HepG2 (cell line): Measurements from ENCODE around the gene CASKIN2. TPM values are rescaled to one million over a fixed set of nuclear protein-coding genes. Genes with fewer than 3 reads are reported as not detected.

Experiments used
- ATAC-seq: fragments of 200-7000 bp; cut with Tn5 transposase; 3 replicates; pipeline ENCODE4 v1.9.1; 2020; ENCODE audit warnings: mild to moderate bottlenecking, moderate library complexity
- BruUV-seq: library from RNA; stranded (reverse); fragments of 400-500 nt; replicated peaks from 2 replicates; lab custom pipeline; 2021; lab: Mats Ljungman, UMichigan
- CTCF ChIA-PET: fragments of 300-600 bp; formaldehyde crosslinking; extraction: SDS; loops from one replicate; lab custom pipeline; 2021; ENCODE audit warnings: low total read pairs, inconsistent platforms, low intra/inter-chr PET ratio; lab: Yijun Ruan, JAX
- POLR2A ChIA-PET: fragments of 350-600 bp; sonication (Branson Sonifier 250); formaldehyde crosslinking; loops from one replicate; lab custom pipeline; 2020; ENCODE audit warnings: antibody characterized with exemption, inconsistent platforms; lab: Yijun Ruan, JAX
- DNase-seq: peaks from one replicate; pipeline ENCODE4 v3.0.0-alpha.2; 2015; ENCODE audit warnings: low spot score
- FAIRE-seq: peaks from 3 replicates; lab custom pipeline; 2011; peaks lifted over from hg19 to GRCh38; lab: Jason Lieb, UNC
- H2AFZ ChIP-seq: one replicate; pipeline ENCODE4 v1.6.1; 2011; ENCODE audit warnings: low read length, inconsistent platforms
- H3K27ac ChIP-seq: fragments of 300-600 bp; 3 replicates; pipeline ENCODE4 v1.8.0; 2011; ENCODE audit warnings: mixed run types, mild to moderate bottlenecking, mixed read lengths, low read length, inconsistent platforms; ENCODE audit not compliant: insufficient read depth; ENCODE audit errors: extremely low read length
- H3K27me3 ChIP-seq, 2 experiments: fragments of 200-600 bp in 1 of 2; 2 replicates in 1 of 2; 3 replicates in 1 of 2; pipeline versions ENCODE4 v1.6.0 to v1.8.0; 2011; ENCODE audit warnings: low read length in 2 of 2, mild to moderate bottlenecking in 2 of 2, moderate library complexity in 2 of 2, inconsistent platforms in 1 of 2; ENCODE audit not compliant: insufficient read depth in 2 of 2, control insufficient read depth in 1 of 2
- H3K36me3 ChIP-seq, 2 experiments: fragments of 200-600 bp in 1 of 2; replicated peaks in 1 of 2; 2 replicates in 1 of 2; 3 replicates in 1 of 2; pipeline versions ENCODE4 v1.5.1 to v1.8.0; 2011; ENCODE audit warnings: low read length in 2 of 2, inconsistent platforms in 1 of 2; ENCODE audit not compliant: insufficient read depth in 2 of 2, control insufficient read depth in 1 of 2
- H3K4me1 ChIP-seq: 2 replicates; pipeline ENCODE4 v1.5.1; 2012; ENCODE audit warnings: low read length, inconsistent platforms; ENCODE audit not compliant: insufficient read depth
- H3K4me2 ChIP-seq: 2 replicates; pipeline ENCODE4 v1.6.0; 2011; ENCODE audit warnings: low read depth, low read length, inconsistent platforms
- H3K4me3 ChIP-seq, 3 experiments: fragments of 200-600 bp in 1 of 3; sonication (generic), shearing (Covaris generic) in 1 of 3; replicated peaks in 1 of 3; 2 replicates each; pipeline ENCODE4 v1.5.1; 2011 to 2016; ENCODE audit warnings: low read length in 3 of 3, inconsistent platforms in 2 of 3, low read depth in 2 of 3, mild to moderate bottlenecking in 2 of 3, control low read depth in 1 of 3, mixed read lengths in 1 of 3; ENCODE audit not compliant: insufficient read depth in 1 of 3
- H3K79me2 ChIP-seq: one replicate; pipeline ENCODE4 v1.6.1; 2011; ENCODE audit warnings: low read length, inconsistent platforms; ENCODE audit not compliant: insufficient read depth
- H3K9ac ChIP-seq: 2 replicates; pipeline ENCODE4 v1.6.0; 2011; ENCODE audit warnings: mild to moderate bottlenecking, low read depth, low read length, inconsistent platforms; ENCODE audit not compliant: insufficient read depth
- H3K9me3 ChIP-seq: 2 replicates; pipeline ENCODE4 v1.5.1; 2012; ENCODE audit warnings: mild to moderate bottlenecking, low read length
- H4K20me1 ChIP-seq: 2 replicates; pipeline ENCODE4 v1.6.0; 2011; ENCODE audit warnings: inconsistent platforms, mild to moderate bottlenecking, low read length, moderate library complexity; ENCODE audit not compliant: insufficient read depth
- HOXA3 ChIP-seq: sonication (generic); formaldehyde crosslinking; IDR thresholded peaks from 2 replicates; pipeline ENCODE4 v1.5.0; 2020; ENCODE audit warnings: missing genetic modification reagents
- ISL2 ChIP-seq: sonication (generic); formaldehyde crosslinking; IDR thresholded peaks from 2 replicates; pipeline ENCODE4 v1.5.0; 2020; ENCODE audit warnings: missing genetic modification reagents
- MAX ChIP-seq: IDR thresholded peaks from 2 replicates; pipeline ENCODE4 v1.6.1; 2012; ENCODE audit warnings: inconsistent platforms
- PTBP1 ChIP-seq: fragments of 200-400 bp; formaldehyde crosslinking; IDR thresholded peaks from 2 replicates; pipeline ENCODE4 v1.6.1; 2018; ENCODE audit warnings: low read length, low read depth; ENCODE audit not compliant: poor library complexity, severe bottlenecking
- RFXANK ChIP-seq: IDR thresholded peaks from 2 replicates; pipeline ENCODE4 v1.6.1; 2016
- SIX1 ChIP-seq: sonication (generic); formaldehyde crosslinking; IDR thresholded peaks from 2 replicates; pipeline ENCODE4 v1.4.0; 2020; ENCODE audit warnings: missing genetic modification reagents, borderline replicate concordance
- SYNCRIP ChIP-seq: fragments of 200-400 bp; formaldehyde crosslinking; IDR thresholded peaks from 2 replicates; pipeline ENCODE4 v1.6.1; 2018; ENCODE audit warnings: mild to moderate bottlenecking, low read depth, low read length; ENCODE audit not compliant: insufficient read depth
- TMF1 ChIP-seq: sonication (generic); formaldehyde crosslinking; IDR thresholded peaks from 2 replicates; pipeline ENCODE4 v1.8.1; 2022; ENCODE audit warnings: low read depth, missing genetic modification reagents
- UBTF ChIP-seq: sonication (generic); formaldehyde crosslinking; IDR thresholded peaks from 2 replicates; pipeline ENCODE4 v1.4.0; 2020; ENCODE audit warnings: mild to moderate bottlenecking, missing genetic modification reagents
- ZBTB43 ChIP-seq: sonication (generic); formaldehyde crosslinking; conservative IDR thresholded peaks from 2 replicates; pipeline ENCODE4 v1.4.0; 2020; ENCODE audit warnings: missing genetic modification reagents
- ZBTB8A ChIP-seq: sonication (generic); formaldehyde crosslinking; IDR thresholded peaks from 2 replicates; pipeline ENCODE4 v1.4.0; 2020; ENCODE audit warnings: mild to moderate bottlenecking, low read depth, missing genetic modification reagents, borderline replicate concordance
- ZNF280B ChIP-seq: sonication (generic); formaldehyde crosslinking; IDR thresholded peaks from 2 replicates; pipeline ENCODE4 v1.5.0; 2020; ENCODE audit warnings: missing genetic modification reagents, mild to moderate bottlenecking, borderline replicate concordance
- ZNF543 ChIP-seq: sonication (generic); formaldehyde crosslinking; IDR thresholded peaks from 2 replicates; pipeline ENCODE4 v1.4.0; 2020; ENCODE audit warnings: mild to moderate bottlenecking, missing genetic modification reagents
- WGBS: methylation state at CpG from one replicate; pipeline ENCODE4 v1.1.6; 2017; ENCODE audit warnings: low lambda C conversion rate; 5-methylcytosine and 5-hydroxymethylcytosine counted together
- in situ Hi-C: cut with HindIII; loops from 2 replicates; pipeline ENCODE4 v1.10.0; 2017; ENCODE audit warnings: low pct_unique_long_range_greater_than_20kb; ENCODE audit not compliant: extremely low pct_ligation_motif_present
- intact Hi-C: fragments of 100-400 bp; cut with micrococcal nuclease; formaldehyde crosslinking; loops from one replicate; pipeline ENCODE4 v1.10.0; 2022; ENCODE audit not compliant: unreplicated experiment
- polyA plus RNA-seq, 8 experiments: library from polyadenylated mRNA; depleted of rRNA in 3 of 8; stranded (reverse) in 7 of 8; unstranded in 1 of 8; fragments of >200 nt; fragmentation: Illumina TruSeq in 4 of 8; extraction: Trizol in 4 of 8; gene quantifications; 2 replicates each; pipeline versions ENCODE4 v1.2.1 to v1.2.3, GENCODE V29; 2011 to 2016; ENCODE audit warnings: low read depth in 4 of 8, missing spikeins in 1 of 8, mixed read lengths in 1 of 8; ENCODE audit not compliant: insufficient read depth in 1 of 8
- total RNA-seq, 5 experiments: library from RNA; depleted of rRNA; stranded (reverse); fragments of >200 nt; fragmentation: Illumina TruSeq; extraction: Trizol; gene quantifications; 2 replicates each; pipeline ENCODE4 v1.2.3, GENCODE V29; 2016; ENCODE audit warnings: low read depth in 1 of 5

The CASKIN2 gene
- total and polyA plus RNA-seq, 2 of the 13 experiments (the other 11 are each of a cell fraction or from before 2014, with no cell fraction given), result 5.2 to 7.8 TPM

- Histone ChIP-seq H3K4me2 (peak overlapping the region; percentile 88), H3K9ac (peak overlapping the region; percentile 92), H3K9me3 (no peaks in the 10 kb centered on the region), H3K79me2 (peaks cover 22% of the 10 kb centered on the region), H2AFZ (no peak overlapping the region), H3K27ac (peak overlapping the region; percentile 93), H3K4me1 (peaks cover 82% of the 10 kb centered on the region), H4K20me1 (no peaks in the 10 kb centered on the region), H3K36me3 (no peaks in the 10 kb centered on the region), H3K4me3 (peak overlapping the region; percentile 70 to 98 (median 74)), H3K27me3 (no peaks in the 10 kb centered on the region; a peak in 1 of 5 replicates)
- DNase-seq (no peak), FAIRE-seq (no peak), ATAC-seq (peak; percentile 9)
- ChIA-PET POLR2A (interaction anchor here (0.9 to 3.4 kb wide), 8 partner anchors 9 to 323 kb away, joined by 3 to 35 read pairs (median 8); partner anchors contain the start of gene TSEN54), CTCF (no interaction called here)
- in situ Hi-C loops (no loop called here), intact Hi-C loops (loop anchor here (5.0 kb wide), 1 partner anchor 55 kb away; no protein-coding TSS in a partner anchor)
- BruUV-seq, result no TSS peak
- WGBS, result 30% methylated on average over 38 of the region's 38 CpGs
- TF ChIP-seq PTBP1 (no peak), ZBTB8A (no peak; the same call in 1 of the 2 replicates), MAX (peak; percentile 81), ZNF543 (CRISPR knock-in tag) (peak; percentile 89; the same call in 1 of the 2 replicates), ZNF280B (CRISPR knock-in tag) (no peak), SIX1 (no peak), SYNCRIP (no peak), TMF1 (CRISPR knock-in tag) (no peak), ZBTB43 (CRISPR knock-in tag) (no peak), HOXA3 (CRISPR knock-in tag) (peak; percentile 47; the same call in 1 of the 2 replicates), RFXANK (CRISPR knock-in tag) (0 out of 2 replicates have a peak, but pooled peaks have one; percentile 21), ISL2 (CRISPR knock-in tag) (no peak), UBTF (no peak)
These were observed 58.2 kb downstream of the CASKIN2 start for GRCh38 chr17:75457047-75457654.
